GM18505 (cell line): ENCODE results near the gene PEX14.

ENCODE experiments used
- ATAC-seq: cut with Tn5 transposase; IDR thresholded peaks from one replicate; pipeline ENCODE4 v1.9.1; 2021; ENCODE audit not compliant: unreplicated experiment
- POLR2A ChIP-seq: IDR thresholded peaks from 4 replicates; pipeline ENCODE4 v1.6.1; 2011; ENCODE audit warnings: borderline replicate concordance; ENCODE audit not compliant: insufficient read depth, insufficient read length; ENCODE audit errors: extremely low read depth

Gene PEX14

GRCh38 chr1:10540277-10541005, 65.7 kb downstream of the PEX14 start:
- no peak for ATAC-seq
- TF ChIP-seq POLR2A, result no peak

- TF ChIP-seq POLR2A, result no peak
- ATAC-seq, result no peak
Measured at GRCh38 chr1:10541286-10541685, 66.5 kb downstream of the PEX14 start.

- no peak for TF ChIP-seq POLR2A
Measured at GRCh38 chr1:10544239-10544638, 69.5 kb downstream of the PEX14 start.

GRCh38 chr1:10546896-10547295, 72.1 kb downstream of the PEX14 start:
- no peak for TF ChIP-seq POLR2A

More at GRCh38 chr1:10544239-10544638, 69.5 kb downstream of the PEX14 start:
- no peak for ATAC-seq

GRCh38 chr1:10549904-10550664, 75.3 kb downstream of the PEX14 start:
- no peak for TF ChIP-seq POLR2A

More at GRCh38 chr1:10546896-10547295, 72.1 kb downstream of the PEX14 start:
- ATAC-seq, result no peak

GRCh38 chr1:10553118-10553517, 78.4 kb downstream of the PEX14 start:
- TF ChIP-seq POLR2A, result no peak
- no peak for ATAC-seq

More at GRCh38 chr1:10549904-10550664, 75.3 kb downstream of the PEX14 start:
- ATAC-seq, result no peak

- no peak for TF ChIP-seq POLR2A
- no peak for ATAC-seq
Measured at GRCh38 chr1:10555635-10556429, 81.1 kb downstream of the PEX14 start.

GRCh38 chr1:10556430-10557005, 81.8 kb downstream of the PEX14 start:
- no peak for TF ChIP-seq POLR2A
- ATAC-seq, result no peak

GRCh38 chr1:10557714-10558113, 83.0 kb downstream of the PEX14 start:
- ATAC-seq, result no peak
- TF ChIP-seq POLR2A, result no peak

GRCh38 chr1:10559386-10559785, 84.6 kb downstream of the PEX14 start:
- ATAC-seq, result no peak
- no peak for TF ChIP-seq POLR2A

GRCh38 chr1:10561497-10561896, 86.7 kb downstream of the PEX14 start:
- no peak for ATAC-seq
- no peak for TF ChIP-seq POLR2A

GRCh38 chr1:10561955-10562354, 87.2 kb downstream of the PEX14 start:
- ATAC-seq, result no peak
- no peak for TF ChIP-seq POLR2A

- TF ChIP-seq POLR2A, result no peak
- no peak for ATAC-seq
Measured at GRCh38 chr1:10564063-10564462, 89.3 kb downstream of the PEX14 start.
